Activated CD4-positive, alpha-beta T cell treated with anti-CD3 and anti-CD28 coated beads, Interleukin-2, amount 10 ng/mL, durations not matched to agents 7 days and 5 days (primary cell): ENCODE measurements around the gene DHRS7C. TPM values are rescaled to one million over a fixed set of nuclear protein-coding genes. Genes with fewer than 3 reads are reported as not detected.

ENCODE experiments used
- CTCF ChIA-PET: fragments of 350-600 bp; sonication (Branson Sonifier 250); formaldehyde crosslinking; loops from one replicate; lab custom pipeline; 2021; ENCODE audit warnings: antibody characterized with exemption; lab: Charles Lee
- POLR2A ChIA-PET: fragments of 350-600 bp; sonication (Branson Sonifier 250); formaldehyde crosslinking; loops from one replicate; lab custom pipeline; 2021; ENCODE audit warnings: antibody characterized with exemption; lab: Charles Lee
- DNase-seq: peaks from one replicate; pipeline ENCODE4 v3.0.0-alpha.2; 2020
- H3K27ac Mint-ChIP-seq: one replicate; pipeline ENCODE4 v1.8.0; 2021; ENCODE audit warnings: mild to moderate bottlenecking, moderate library complexity, mixed read lengths
- H3K27me3 Mint-ChIP-seq: one replicate; pipeline ENCODE4 v1.8.0; 2021; ENCODE audit warnings: mixed read lengths
- H3K36me3 Mint-ChIP-seq: one replicate; pipeline ENCODE4 v1.8.0; 2021; ENCODE audit warnings: low read depth, mixed read lengths
- H3K4me1 Mint-ChIP-seq: one replicate; pipeline ENCODE4 v1.8.0; 2021; ENCODE audit warnings: mixed read lengths
- H3K4me3 Mint-ChIP-seq: one replicate; pipeline ENCODE4 v1.8.0; 2021; ENCODE audit warnings: mild to moderate bottlenecking, moderate library complexity, mixed read lengths
- H3K9me3 Mint-ChIP-seq: one replicate; pipeline ENCODE4 v1.8.0; 2021; ENCODE audit warnings: mixed read lengths
- total RNA-seq, 2 experiments: library from RNA; stranded (reverse); gene quantifications; one replicate each; pipeline ENCODE4 v1.2.3, GENCODE V29; 2021

DHRS7C gene
- total RNA-seq, 2 experiments from 2014 or later, result not detected

DNA sequence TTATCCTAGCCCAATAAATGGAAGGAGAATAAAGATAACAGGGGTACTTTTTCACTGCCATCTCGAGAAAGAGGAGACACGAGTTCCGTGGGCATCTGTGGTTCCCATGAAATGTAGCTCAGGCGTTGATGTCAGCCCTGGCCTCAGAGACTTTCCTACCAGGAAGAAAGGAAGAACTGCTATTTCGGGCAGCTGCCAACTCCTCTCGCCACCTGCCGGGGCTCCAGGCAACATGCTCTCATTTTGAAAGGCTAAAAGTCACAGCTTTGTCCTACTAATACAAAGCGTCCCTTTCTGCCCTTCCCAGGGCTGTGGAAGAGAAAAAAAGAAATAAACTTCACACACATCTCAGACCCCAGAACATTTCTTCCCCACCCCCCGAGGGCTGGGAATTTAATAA is 65.8 kb downstream of the DHRS7C start:
- no peaks in the 10 kb centered on the region for H3K9me3 Mint-ChIP-seq
- H3K4me3 Mint-ChIP-seq, result no peak overlapping the region
- H3K27me3 Mint-ChIP-seq, result no peaks in the 10 kb centered on the region
- H3K36me3 Mint-ChIP-seq, result no peaks in the 10 kb centered on the region
- no peak for DNase-seq
- ChIA-PET POLR2A (no interaction called here), CTCF (no interaction called here)
- H3K27ac Mint-ChIP-seq, result no peak overlapping the region
- no peaks in the 10 kb centered on the region for H3K4me1 Mint-ChIP-seq

Other genes starting within 250 kb of the DHRS7C start
- 10 to 100 TPM; 84.8 to 91.7 TPM for gene STX8, start 215.8 kb downstream of the DHRS7C start, total RNA-seq
- gene CFAP52, start 214.9 kb downstream of the DHRS7C start, total RNA-seq, result not detected
- under 1 TPM; 0.25 to 0.30 TPM for gene USP43, start 146.1 kb downstream of the DHRS7C start, total RNA-seq
- gene GSG1L2, start 30.5 kb upstream of the DHRS7C start, total RNA-seq, result not detected
- not detected for gene GLP2R, start 34.3 kb upstream of the DHRS7C start, total RNA-seq
- gene RCVRN, start 113.7 kb upstream of the DHRS7C start, total RNA-seq, result not detected